ACC112 (cell line): Measurements from ENCODE around the gene EPB41L3.

Experiments used
- H2AFZ ChIP-seq: fragments of 200-600 bp; sonication (generic); one replicate; pipeline ENCODE4 v1.6.0; 2017; ENCODE audit warnings: antibody characterized with exemption, low read length; ENCODE audit not compliant: unreplicated experiment
- H3K27ac ChIP-seq: fragments of 200-600 bp; sonication (generic); 2 replicates; pipeline ENCODE4 v1.5.1; 2014; ENCODE audit warnings: low read depth, mild to moderate bottlenecking, antibody characterized with exemption, low read length, moderate library complexity
- H3K27me3 ChIP-seq: fragments of 200-600 bp; sonication (generic); 2 replicates; pipeline ENCODE4 v1.6.1; 2014; ENCODE audit warnings: mild to moderate bottlenecking, antibody characterized with exemption, low read length, moderate library complexity, mixed read lengths; ENCODE audit not compliant: insufficient read depth
- H3K36me3 ChIP-seq: fragments of 200-600 bp; sonication (generic); 2 replicates; pipeline ENCODE4 v1.6.1; 2016; ENCODE audit warnings: mild to moderate bottlenecking, antibody characterized with exemption, low read length, moderate library complexity, mixed read lengths; ENCODE audit not compliant: insufficient read depth
- H3K4me1 ChIP-seq: fragments of 200-600 bp; sonication (generic); one replicate; pipeline ENCODE4 v1.6.1; 2016; ENCODE audit warnings: low read length, mixed read lengths; ENCODE audit not compliant: insufficient read depth, unreplicated experiment, control insufficient read depth
- H3K4me3 ChIP-seq: fragments of 200-600 bp; sonication (generic); 2 replicates; pipeline ENCODE4 v1.5.1; 2014; ENCODE audit warnings: mild to moderate bottlenecking, low read depth, low read length
- H3K79me2 ChIP-seq: fragments of 200-600 bp; sonication (generic); one replicate; pipeline ENCODE4 v1.6.0; 2016; ENCODE audit warnings: low read length; ENCODE audit not compliant: control insufficient read depth, unreplicated experiment, insufficient read depth

The EPB41L3 gene

DNA sequence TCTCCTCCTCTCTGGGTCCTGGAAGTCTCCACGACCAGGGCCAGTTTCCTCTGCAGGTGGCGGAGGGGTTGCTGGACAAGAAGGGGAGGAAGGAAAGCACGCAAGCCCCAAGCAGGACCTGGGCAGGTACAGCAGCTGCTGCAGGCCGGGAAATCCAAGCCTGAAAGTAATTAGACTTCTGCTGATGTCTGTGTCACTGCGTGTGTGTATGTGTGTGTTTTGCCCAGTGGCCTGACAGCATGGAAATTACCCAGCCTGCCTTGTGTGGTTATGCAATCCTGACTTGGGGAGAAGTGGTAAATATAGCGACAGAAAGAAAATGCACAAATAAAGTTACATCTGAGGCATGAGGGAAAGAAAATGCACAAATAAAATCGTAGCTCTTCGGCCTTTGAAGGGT, 126.5 kb downstream of the EPB41L3 start:
- Histone ChIP-seq H3K4me3 (no peak overlapping the region), H2AFZ (no peak overlapping the region), H3K27ac (no peak overlapping the region), H3K36me3 (no peaks in the 10 kb centered on the region), H3K4me1 (no peaks in the 10 kb centered on the region), H3K27me3 (no peaks in the 10 kb centered on the region), H3K79me2 (no peaks in the 10 kb centered on the region)

DNA sequence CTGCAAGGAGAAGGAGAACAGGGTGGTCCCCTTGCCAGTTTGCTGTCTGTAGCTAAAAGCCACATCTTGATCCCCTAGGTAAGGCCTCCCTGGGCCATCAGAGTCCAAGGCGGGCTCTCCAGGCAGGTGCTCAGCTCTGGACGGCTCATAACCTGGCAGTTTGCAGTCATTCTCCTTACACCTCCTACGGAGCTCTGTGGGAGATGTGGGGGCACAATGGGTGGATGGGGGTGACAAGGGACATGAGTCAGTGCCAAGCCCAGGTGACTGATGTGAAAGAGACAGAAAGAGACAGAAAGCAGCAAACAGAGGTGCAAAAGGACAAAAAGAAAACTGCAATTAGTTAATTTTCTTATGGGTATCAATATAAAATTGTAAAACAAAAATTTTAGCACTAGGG, 127.7 kb downstream of the EPB41L3 start:
- H3K27ac ChIP-seq: no peak overlapping the region
- no peak overlapping the region for H2AFZ ChIP-seq
- H3K4me1 ChIP-seq: no peaks in the 10 kb centered on the region
- no peaks in the 10 kb centered on the region for H3K79me2 ChIP-seq
- H3K27me3 ChIP-seq: no peaks in the 10 kb centered on the region
- H3K4me3 ChIP-seq: no peak overlapping the region
- H3K36me3 ChIP-seq: no peaks in the 10 kb centered on the region

DNA sequence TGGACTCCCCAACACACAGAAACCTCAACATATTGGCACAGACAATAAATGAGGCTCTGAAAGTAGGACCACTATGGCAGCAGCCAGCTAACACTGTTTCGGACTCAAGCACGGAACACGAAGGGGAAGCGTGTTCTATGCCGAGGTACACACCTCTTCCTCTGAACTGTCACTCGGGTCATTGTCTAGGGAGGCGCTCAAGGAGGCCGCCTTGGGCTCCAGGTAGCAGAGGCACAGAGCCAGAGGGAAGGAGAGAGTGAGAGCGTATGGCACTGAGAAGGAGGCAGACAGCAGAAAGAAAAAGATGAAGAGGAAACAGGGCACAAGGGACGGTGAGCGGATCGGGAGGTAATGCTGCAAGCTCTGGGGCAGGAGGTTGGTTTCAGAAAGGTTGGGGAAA, 128.1 kb downstream of the EPB41L3 start:
- Histone ChIP-seq H3K27ac (no peak overlapping the region), H3K36me3 (no peaks in the 10 kb centered on the region), H3K27me3 (no peaks in the 10 kb centered on the region), H3K4me1 (no peaks in the 10 kb centered on the region), H2AFZ (no peak overlapping the region), H3K4me3 (no peak overlapping the region), H3K79me2 (no peaks in the 10 kb centered on the region)

DNA sequence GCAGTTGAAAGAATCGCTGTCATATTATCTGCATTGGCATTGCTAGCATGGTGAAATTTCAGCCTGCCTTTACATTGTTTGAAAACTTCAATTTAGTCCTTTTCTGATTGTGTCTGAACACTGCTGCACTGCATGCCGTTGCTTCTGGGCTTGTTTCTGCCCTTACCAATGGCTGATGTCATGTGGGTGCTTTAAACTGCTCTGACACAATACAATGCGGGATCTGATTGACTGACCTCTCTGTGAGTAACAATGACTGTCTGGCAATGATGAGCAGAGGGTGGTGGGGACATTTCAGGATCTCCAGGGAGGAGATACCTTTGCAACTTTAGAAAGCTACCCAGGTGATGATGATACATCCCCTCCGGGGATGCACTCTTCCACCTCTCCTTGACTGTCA, 128.8 kb downstream of the EPB41L3 start:
- Histone ChIP-seq H3K27ac (no peak overlapping the region), H3K4me3 (no peak overlapping the region), H3K79me2 (no peaks in the 10 kb centered on the region), H3K4me1 (no peaks in the 10 kb centered on the region), H2AFZ (no peak overlapping the region), H3K27me3 (no peaks in the 10 kb centered on the region), H3K36me3 (no peaks in the 10 kb centered on the region)

DNA sequence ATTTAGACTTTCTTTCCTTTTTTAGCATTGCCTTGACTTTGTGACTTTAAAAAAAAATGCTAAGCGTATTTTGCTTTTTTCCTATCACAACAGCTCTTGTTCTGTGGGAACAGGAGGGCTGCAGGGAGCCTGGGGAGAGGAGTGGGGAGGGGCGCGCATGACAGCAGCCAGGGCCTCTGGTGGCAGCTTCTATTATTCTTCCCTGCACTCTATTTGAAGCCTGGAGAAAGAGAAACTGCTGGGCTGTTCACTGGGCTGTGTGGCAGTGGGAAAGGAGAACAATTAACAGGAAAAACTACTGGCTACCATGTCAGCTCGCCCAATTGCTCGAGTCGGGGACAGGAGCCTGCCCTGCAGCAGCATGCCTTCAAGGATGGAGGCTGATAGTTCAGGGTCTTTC, 129.3 kb downstream of the EPB41L3 start:
- no peak overlapping the region for H2AFZ ChIP-seq
- H3K79me2 ChIP-seq: no peaks in the 10 kb centered on the region
- no peak overlapping the region for H3K4me3 ChIP-seq
- no peaks in the 10 kb centered on the region for H3K27me3 ChIP-seq
- H3K27ac ChIP-seq: no peak overlapping the region
- H3K4me1 ChIP-seq: no peaks in the 10 kb centered on the region
- H3K36me3 ChIP-seq: no peaks in the 10 kb centered on the region

DNA sequence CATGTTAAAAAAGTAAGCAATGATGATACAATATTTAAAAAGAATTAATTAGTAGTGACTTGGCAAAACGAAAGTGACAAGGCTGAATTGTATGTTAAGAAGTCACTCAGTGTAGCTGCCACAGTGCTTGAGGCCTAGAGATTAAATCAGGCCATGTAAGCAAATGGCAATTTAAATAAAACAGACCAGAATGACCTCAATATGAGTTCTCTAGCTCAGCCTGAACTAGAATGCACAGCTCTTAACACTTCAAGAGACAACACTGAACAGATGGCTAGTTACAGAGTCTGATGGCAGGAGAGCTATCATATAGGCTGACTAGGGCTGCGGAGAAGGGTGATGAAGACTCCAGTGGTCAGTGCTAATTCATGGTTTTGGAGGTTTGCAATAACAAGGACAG, 130.3 kb downstream of the EPB41L3 start:
- no peaks in the 10 kb centered on the region for H3K4me1 ChIP-seq
- H3K27me3 ChIP-seq: no peaks in the 10 kb centered on the region
- H3K79me2 ChIP-seq: no peaks in the 10 kb centered on the region
- no peaks in the 10 kb centered on the region for H3K36me3 ChIP-seq
- H2AFZ ChIP-seq: no peak overlapping the region
- H3K27ac ChIP-seq: no peak overlapping the region
- no peak overlapping the region for H3K4me3 ChIP-seq

DNA sequence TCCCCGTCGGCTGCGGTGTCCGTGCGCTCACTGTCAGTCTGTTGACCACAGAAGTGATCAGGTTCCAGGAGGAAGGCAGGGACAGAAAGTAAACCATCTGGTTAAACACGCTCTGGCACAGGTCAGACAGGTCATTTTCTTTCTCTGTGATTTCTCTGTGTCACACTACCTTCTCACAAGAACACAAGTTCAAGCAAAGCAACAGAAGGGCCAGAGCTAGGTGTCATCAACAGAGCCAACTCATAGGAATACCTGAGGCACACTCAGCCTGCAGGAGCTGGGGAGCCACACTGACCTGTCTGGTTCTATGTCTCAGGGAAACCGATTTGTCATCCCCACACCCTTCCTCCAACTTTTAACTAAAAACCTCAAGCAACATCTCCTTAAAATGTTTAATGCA, 133.2 kb downstream of the EPB41L3 start:
- Histone ChIP-seq H3K27ac (no peak overlapping the region), H3K79me2 (no peaks in the 10 kb centered on the region), H3K36me3 (no peaks in the 10 kb centered on the region), H3K4me3 (no peak overlapping the region), H2AFZ (no peak overlapping the region), H3K27me3 (no peaks in the 10 kb centered on the region), H3K4me1 (no peaks in the 10 kb centered on the region)

DNA sequence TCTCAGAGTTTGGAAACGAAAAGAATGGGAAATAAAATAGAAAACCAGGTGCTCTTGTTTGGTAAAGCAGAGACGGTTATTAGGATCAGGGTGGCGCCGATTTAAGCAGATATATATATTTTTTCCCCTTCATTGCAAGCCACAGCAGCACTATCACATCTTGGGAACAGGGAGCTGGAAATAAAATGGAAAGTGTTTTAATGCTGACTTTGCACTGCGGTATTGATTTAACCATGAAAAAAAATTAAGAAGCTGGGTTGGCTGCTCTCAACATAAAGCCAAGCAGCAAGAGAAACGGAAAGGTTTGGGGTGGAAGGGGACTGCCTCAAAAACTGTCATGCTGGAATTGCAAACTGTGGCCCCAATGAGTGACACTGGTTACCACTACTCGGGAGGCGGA, 145.5 kb downstream of the EPB41L3 start:
- no peak overlapping the region for H2AFZ ChIP-seq
- no peaks in the 10 kb centered on the region for H3K79me2 ChIP-seq
- H3K27me3 ChIP-seq: no peaks in the 10 kb centered on the region
- H3K36me3 ChIP-seq: no peaks in the 10 kb centered on the region
- no peak overlapping the region for H3K4me3 ChIP-seq
- H3K27ac ChIP-seq: no peak overlapping the region
- H3K4me1 ChIP-seq: no peaks in the 10 kb centered on the region

DNA sequence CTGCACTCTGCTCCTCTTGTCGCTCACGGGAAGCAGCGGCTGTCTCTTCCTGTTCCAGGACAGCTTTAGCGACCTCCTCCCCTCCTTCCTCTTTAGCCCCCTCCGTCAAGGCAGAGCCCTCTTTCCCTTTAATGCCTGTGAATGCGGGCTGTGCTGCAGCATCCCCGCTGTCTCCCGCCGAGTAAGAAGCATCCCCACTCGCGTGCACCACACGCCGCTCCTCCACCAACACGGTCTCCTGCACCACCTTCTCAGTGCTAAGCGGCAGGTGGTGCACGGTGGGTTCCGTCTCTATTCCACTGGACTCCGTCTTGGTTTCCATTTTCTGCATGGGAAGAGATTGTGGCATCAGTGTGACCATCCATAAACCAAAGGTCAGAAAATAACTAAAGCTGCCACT, 146.7 kb downstream of the EPB41L3 start:
- Histone ChIP-seq H3K4me1 (no peaks in the 10 kb centered on the region), H3K79me2 (no peaks in the 10 kb centered on the region), H3K4me3 (no peak overlapping the region), H2AFZ (no peak overlapping the region), H3K27me3 (no peaks in the 10 kb centered on the region), H3K36me3 (no peaks in the 10 kb centered on the region), H3K27ac (no peak overlapping the region)

DNA sequence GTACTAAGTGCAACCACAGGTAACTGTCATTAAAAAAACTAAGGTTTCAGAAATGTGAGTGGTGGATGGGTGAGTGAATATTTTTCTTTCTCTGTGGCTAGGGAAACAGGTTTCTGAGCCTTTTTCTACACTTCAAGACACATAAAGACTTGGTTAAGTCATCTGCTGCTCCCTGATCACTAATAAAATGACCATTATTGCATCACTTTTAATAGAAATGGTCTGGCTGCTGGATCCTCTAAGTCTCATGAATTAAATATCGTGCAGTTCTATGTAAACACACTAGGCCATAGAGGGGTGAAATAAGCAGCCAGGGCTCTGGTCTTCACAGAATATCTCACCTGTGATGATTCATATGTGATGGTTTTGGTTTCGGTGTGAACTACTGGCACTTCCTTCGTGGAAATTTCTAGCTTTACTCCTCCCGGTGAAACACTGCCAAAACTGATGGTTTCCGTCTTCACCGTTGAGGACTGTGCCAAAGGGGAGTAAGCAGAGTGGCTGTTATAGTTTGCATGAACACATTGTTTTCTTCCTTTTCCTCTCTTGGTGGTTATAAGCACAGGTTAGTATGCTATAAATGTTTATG, 147.8 kb downstream of the EPB41L3 start:
- Histone ChIP-seq H3K27me3 (no peaks in the 10 kb centered on the region), H3K4me3 (no peak overlapping the region), H3K36me3 (no peaks in the 10 kb centered on the region), H3K4me1 (no peaks in the 10 kb centered on the region), H3K27ac (no peak overlapping the region), H3K79me2 (no peaks in the 10 kb centered on the region), H2AFZ (no peak overlapping the region)

DNA sequence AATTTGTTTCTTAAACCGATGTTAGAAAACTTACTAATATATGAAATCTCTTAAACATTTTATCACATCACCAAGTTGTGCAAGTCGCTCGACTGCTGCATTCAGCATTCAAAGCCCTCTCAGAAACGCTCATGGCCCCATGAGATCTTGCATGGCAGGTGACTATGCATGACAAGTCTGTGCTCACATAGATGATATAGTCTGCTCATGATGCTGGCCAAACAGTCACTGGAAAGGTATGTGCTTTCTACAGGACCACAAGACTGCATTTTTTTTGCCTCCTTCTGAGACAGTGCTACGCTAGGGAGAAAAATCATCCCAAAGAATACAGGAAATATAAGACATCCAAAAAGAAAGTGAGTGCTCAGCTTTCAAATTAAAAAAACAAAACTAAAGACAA, 150.0 kb downstream of the EPB41L3 start:
- no peaks in the 10 kb centered on the region for H3K36me3 ChIP-seq
- H3K27me3 ChIP-seq: no peaks in the 10 kb centered on the region
- no peaks in the 10 kb centered on the region for H3K4me1 ChIP-seq
- no peak overlapping the region for H2AFZ ChIP-seq
- no peak overlapping the region for H3K27ac ChIP-seq
- no peak overlapping the region for H3K4me3 ChIP-seq
- H3K79me2 ChIP-seq: no peaks in the 10 kb centered on the region
